Measurements from ENCODE around the gene PARP9. TPM values are rescaled to one million over a fixed set of nuclear protein-coding genes. Genes with fewer than 3 reads are reported as not detected.
A peak's percentile ranks its signal among the peaks of the same experiment; 100 is the strongest.

The PARP9 gene
- total and polyA plus RNA-seq, 2 of the 13 experiments (the other 11 are each of a cell fraction or from before 2014, with no cell fraction given): 6.5 to 10.6 TPM

GRCh38 chr3:122564155-122564912 lies at the start of gene PARP9, which contains the start of gene DTX3L (continued):
- TF ChIP-seq ELF3 (CRISPR knock-in tag; IDR thresholded peaks at IDR 0.05) (peak; percentile 20; the same call in 1 of the 2 replicates), ZNF574 (CRISPR knock-in tag; IDR thresholded peaks at IDR 0.05) (peak; percentile 79), NR2F1 (CRISPR knock-in tag; IDR thresholded peaks at IDR 0.05) (no peak), IKZF1 (IDR thresholded peaks at IDR 0.05) (no peak), FOXO1 (CRISPR knock-in tag; IDR thresholded peaks at IDR 0.05) (no peak), IRX3 (CRISPR knock-in tag; IDR thresholded peaks at IDR 0.05; ENCODE audit: borderline replicate concordance, low read depth) (no peak), CTCF (CRISPR knock-in tag; IDR thresholded peaks at IDR 0.05) (peak; percentile 19; the same call in 1 of the 2 replicates), SNAPC2 (CRISPR knock-in tag; IDR thresholded peaks at IDR 0.05) (0 out of 2 replicates have a peak, but pooled peaks have one; percentile 69), MZF1 (CRISPR knock-in tag; IDR thresholded peaks at IDR 0.05; ENCODE audit: borderline replicate concordance) (no peak), IRF1 (CRISPR knock-in tag; IDR thresholded peaks at IDR 0.05; ENCODE audit: low read depth) (peak; percentile 99), ZKSCAN8 (CRISPR knock-in tag; IDR thresholded peaks at IDR 0.05; ENCODE audit: borderline replicate concordance) (peak; percentile 46; the same call in 1 of the 2 replicates), AGO1 (IDR thresholded peaks at IDR 0.05; ENCODE audit: low read depth, low read length, poor library complexity, severe bottlenecking) (no peak), PAXIP1 (CRISPR knock-in tag; conservative IDR thresholded peaks at IDR 0.05) (peak; percentile 51; the same call in 1 of the 2 replicates), KLF16 (CRISPR knock-in tag; IDR thresholded peaks at IDR 0.05) (peak in 1 of 2 experiments; percentile 36; a peak in 1 of 4 replicates)
- TF ChIP-seq, protein P1, sequence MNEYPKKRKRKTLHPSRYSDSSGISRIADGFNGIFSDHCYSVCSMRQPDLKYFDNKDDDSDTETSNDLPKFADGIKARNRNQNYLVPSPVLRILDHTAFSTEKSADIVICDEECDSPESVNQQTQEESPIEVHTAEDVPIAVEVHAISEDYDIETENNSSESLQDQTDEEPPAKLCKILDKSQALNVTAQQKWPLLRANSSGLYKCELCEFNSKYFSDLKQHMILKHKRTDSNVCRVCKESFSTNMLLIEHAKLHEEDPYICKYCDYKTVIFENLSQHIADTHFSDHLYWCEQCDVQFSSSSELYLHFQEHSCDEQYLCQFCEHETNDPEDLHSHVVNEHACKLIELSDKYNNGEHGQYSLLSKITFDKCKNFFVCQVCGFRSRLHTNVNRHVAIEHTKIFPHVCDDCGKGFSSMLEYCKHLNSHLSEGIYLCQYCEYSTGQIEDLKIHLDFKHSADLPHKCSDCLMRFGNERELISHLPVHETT (CRISPR knock-in tag; conservative IDR thresholded peaks at IDR 0.05): 0 out of 2 replicates have a peak, but pooled peaks have one; percentile 22
- TF ChIP-seq, protein P2, sequence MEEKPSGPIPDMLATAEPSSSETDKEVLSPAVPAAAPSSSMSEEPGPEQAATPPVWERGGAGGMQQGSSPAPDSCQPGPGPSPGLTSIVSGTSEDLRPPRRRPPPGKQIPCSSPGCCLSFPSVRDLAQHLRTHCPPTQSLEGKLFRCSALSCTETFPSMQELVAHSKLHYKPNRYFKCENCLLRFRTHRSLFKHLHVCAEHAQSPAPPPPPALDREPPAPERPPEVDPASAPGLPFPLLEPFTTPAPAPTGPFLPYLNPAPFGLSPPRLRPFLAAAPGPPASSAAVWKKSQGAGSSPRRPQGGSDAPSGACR (CRISPR knock-in tag; IDR thresholded peaks at IDR 0.05): no peak
